Stimulated activated CD8-positive, alpha-beta memory T cell treated with anti-CD3 and anti-CD28 coated beads, Interleukin-15, amount 100 ng/mL, for 48 hours (primary cell): ENCODE results near the gene LGALS9C.
A peak's percentile ranks its signal among the peaks of the same experiment; 100 is the strongest.
"Not testable (repeated sequence)": the region's sequence is repeated elsewhere in the genome, so short reads cannot be mapped to it uniquely, and the experiment has no call there.

ENCODE experiments used
- DNase-seq, 2 donors: peaks; one replicate each; pipeline ENCODE4 v3.0.0-alpha.2; 2020; ENCODE audit warnings: low read depth in 2 of 2

LGALS9C gene

GRCh38 chr17:18476508-18477308 is at the start of gene LGALS9C:
Gene LGALS9C, plus strand, starts transcription at chr17:18476789. Its CDS starts 66 bp downstream, at chr17:18476855.
- DNase-seq = peak in 1 of 2 donors; percentile 3

- not testable (repeated sequence) for DNase-seq
Observed at GRCh38 chr17:18432206-18432605, 44.4 kb upstream of the LGALS9C start.

GRCh38 chr17:18439465-18439870 is 37.1 kb upstream of the LGALS9C start:
- DNase-seq = not testable (repeated sequence)

- peak; percentile 1 to 28 for DNase-seq
Observed at GRCh38 chr17:18442093-18442492, 34.5 kb upstream of the LGALS9C start.

- not testable (repeated sequence) for DNase-seq
Observed at GRCh38 chr17:18442532-18442931, 34.1 kb upstream of the LGALS9C start.

GRCh38 chr17:18447476-18448205 is 28.9 kb upstream of the LGALS9C start:
- not testable (repeated sequence) for DNase-seq

GRCh38 chr17:18448311-18448710 is 28.3 kb upstream of the LGALS9C start:
- DNase-seq = not testable (repeated sequence)

GRCh38 chr17:18449833-18450232 is 26.8 kb upstream of the LGALS9C start:
- DNase-seq = not testable (repeated sequence)

GRCh38 chr17:18450998-18451397 is 25.6 kb upstream of the LGALS9C start:
- not testable (repeated sequence) for DNase-seq

- not testable (repeated sequence) for DNase-seq
Observed at GRCh38 chr17:18451969-18452368, 24.6 kb upstream of the LGALS9C start.

- DNase-seq = not testable (repeated sequence)
Observed at GRCh38 chr17:18459035-18459434, 17.6 kb upstream of the LGALS9C start.

- not testable (repeated sequence) for DNase-seq
Observed at GRCh38 chr17:18463831-18464502, 12.6 kb upstream of the LGALS9C start.

GRCh38 chr17:18466250-18466983 is 10.2 kb upstream of the LGALS9C start:
- not testable (repeated sequence) for DNase-seq

- DNase-seq = not testable (repeated sequence)
Observed at GRCh38 chr17:18467001-18467400, 9.6 kb upstream of the LGALS9C start.

- not testable (repeated sequence) for DNase-seq
Observed at GRCh38 chr17:18468472-18469171, 8.0 kb upstream of the LGALS9C start.

- DNase-seq = not testable (repeated sequence)
Observed at GRCh38 chr17:18469837-18470236, 6.8 kb upstream of the LGALS9C start.

GRCh38 chr17:18470345-18470930 is 6.2 kb upstream of the LGALS9C start:
- not testable (repeated sequence) for DNase-seq

GRCh38 chr17:18473967-18474366 is 2.6 kb upstream of the LGALS9C start:
- not testable (repeated sequence) for DNase-seq

- not testable (repeated sequence) for DNase-seq
Observed at GRCh38 chr17:18474754-18475153, 1.8 kb upstream of the LGALS9C start.

GRCh38 chr17:18477367-18477766 is 778 bp downstream of the LGALS9C start:
- not testable (repeated sequence) for DNase-seq
